GM12892 (cell line): ENCODE measurements around the gene PRKAG2.

ENCODE experiments used
- DNase-seq: peaks from one replicate; pipeline ENCODE4 v3.0.0; 2011; ENCODE audit not compliant: insufficient read length
- FAIRE-seq: peaks from 2 replicates; lab custom pipeline; 2011; peaks lifted over from hg19 to GRCh38; lab: Jason Lieb, UNC
- POLR2A ChIP-seq: IDR thresholded peaks from 2 replicates; pipeline ENCODE4 v1.6.1; 2011; ENCODE audit warnings: low read depth, low read length, control low read depth
- POLR2AphosphoS5 ChIP-seq: IDR thresholded peaks from 2 replicates; pipeline ENCODE4 v1.6.1; 2011; ENCODE audit warnings: low read depth, low read length, control low read depth
- TAF1 ChIP-seq: IDR thresholded peaks from 2 replicates; pipeline ENCODE4 v1.6.1; 2011; ENCODE audit warnings: low read depth, mild to moderate bottlenecking, control low read depth, low read length, borderline replicate concordance

The PRKAG2 gene

DNA sequence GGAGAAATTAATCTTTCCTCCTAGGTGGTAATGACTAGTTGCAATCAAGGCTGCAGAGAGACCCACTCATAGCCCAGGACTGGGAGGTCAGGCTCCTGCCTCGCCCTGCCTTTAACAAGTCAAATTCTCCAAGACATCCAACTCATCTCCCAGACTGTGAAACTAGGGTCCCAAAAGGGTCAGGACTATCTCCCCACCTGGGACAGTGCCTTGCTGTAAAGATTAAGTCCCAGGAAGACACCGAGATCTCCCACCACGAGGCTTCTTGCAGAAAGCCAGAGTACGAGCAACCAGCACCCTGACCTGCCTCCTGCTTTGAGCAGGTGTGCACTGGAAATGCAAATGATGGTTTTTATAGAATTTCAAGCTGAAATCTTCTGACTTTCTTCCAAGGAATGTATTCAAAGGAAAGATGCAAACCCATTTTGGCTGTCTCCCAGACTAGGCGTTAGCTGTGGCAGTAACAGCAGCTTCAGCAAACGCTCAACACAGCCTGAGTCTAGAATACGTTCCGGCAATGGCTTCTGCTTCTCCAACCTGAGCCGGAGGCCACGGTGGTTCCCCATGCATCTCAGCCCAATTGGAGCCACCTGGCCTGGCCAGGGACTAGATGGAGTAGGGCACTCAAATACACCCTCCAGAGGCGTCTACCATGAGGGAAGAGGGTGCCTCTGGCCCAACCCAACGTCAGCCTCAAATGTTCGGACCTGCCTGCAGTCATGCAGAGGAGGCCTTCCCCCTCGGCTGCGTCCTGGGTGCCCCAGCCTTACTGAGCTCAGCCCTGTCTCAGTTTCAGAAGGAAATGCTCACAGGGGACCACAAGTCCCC, 170.4 kb downstream of the PRKAG2 start:
- DNase-seq (no peak), FAIRE-seq (no peak)
- TF ChIP-seq TAF1 (no peak), POLR2AphosphoS5 (no peak), POLR2A (no peak)

DNA sequence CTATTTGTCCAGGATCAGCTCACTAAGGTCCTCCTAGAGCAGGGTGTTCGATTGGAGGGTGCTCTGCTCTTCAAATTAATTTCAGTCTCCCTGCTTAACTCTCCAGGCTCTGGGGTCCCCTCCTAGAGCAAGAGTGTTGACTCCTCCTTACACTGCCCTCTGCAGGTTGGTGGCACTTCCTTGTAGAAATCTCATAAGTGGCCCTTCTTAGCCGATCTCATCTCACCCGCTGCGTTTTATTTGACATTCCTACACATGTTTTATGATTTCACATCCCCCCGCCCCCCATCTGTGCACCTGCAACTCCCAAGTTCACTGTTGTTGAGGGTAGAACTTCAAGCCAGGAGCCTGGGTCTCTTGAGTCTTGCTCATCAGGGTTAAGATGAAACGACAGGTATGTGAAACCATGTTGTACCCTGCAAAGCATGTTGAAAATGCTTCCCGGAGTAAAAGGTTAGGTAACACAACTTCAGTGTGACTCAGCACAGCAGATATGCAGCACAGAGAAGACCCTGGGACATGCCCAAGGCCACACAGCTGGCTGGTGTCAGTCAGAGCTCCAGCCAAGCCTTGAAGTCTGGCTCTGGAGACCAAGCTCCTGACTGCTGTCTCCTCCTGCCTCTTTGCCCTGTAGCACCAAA, 171.2 kb downstream of the PRKAG2 start:
- FAIRE-seq (no peak), DNase-seq (no peak)
- TF ChIP-seq POLR2A (no peak), TAF1 (no peak), POLR2AphosphoS5 (no peak)

DNA sequence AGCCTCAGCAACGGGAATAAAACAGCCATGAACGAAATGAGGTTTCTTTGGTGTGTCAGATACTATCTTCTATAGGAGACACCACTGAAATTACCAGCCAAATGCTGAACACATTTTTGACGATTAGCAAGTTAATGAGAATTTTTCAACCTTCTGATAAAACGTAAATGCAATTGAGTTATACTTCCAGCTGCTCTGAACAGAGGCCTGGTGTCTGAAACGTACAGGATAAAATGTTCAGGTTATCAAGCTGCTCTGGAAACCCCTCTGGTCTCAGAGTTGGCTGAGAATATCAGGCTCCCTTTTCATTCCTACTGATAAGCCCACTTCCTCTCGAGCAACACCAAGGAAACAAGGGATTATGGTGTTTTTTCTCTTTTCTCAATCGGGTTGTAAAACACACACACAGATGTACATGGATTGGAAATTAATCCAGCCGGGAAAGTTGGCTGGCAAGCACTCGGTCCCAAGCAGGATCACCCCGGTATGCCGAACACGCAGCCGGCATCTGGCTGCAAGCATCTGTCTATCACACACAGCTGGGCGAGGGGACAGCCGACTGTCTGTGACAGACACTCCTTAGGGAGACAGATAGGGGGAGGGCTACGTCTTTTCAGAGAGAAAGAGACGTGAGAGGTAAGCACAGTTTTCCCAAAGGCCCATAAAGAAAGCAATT, 171.8 kb downstream of the PRKAG2 start:
- TF ChIP-seq POLR2AphosphoS5: no peak
- TF ChIP-seq TAF1: no peak
- no peak for TF ChIP-seq POLR2A
- FAIRE-seq (no peak), DNase-seq (no peak)

DNA sequence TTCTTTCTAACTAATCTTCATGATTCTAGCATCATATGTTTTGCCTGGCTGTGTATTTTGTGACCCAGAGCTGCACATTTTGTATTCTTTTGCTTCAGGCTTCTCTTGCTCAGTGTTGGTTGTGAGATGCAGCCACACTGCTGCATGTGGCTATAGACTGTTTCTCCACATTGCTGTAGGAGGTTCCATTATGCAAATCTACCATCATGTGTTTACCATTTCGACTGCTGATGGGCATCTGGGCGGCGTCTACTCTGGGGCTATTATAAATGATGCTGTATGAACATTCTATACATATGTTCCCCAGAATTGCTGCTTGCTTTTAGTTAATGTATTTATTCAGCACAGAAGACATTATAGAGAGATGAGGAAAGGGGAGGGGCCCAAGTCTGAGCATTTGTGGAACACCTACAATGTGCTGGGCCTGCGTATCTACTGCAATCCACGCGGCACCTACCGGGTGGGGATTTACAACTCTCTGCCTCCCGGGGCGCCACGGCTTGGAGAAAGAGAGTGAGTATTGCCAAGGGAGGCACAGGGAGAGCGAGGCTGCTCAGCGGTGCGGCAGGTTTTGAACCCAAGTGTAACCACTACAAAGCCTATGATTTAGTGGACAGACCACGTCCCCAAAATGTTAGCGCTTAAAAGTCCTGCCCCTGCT, 172.5 kb downstream of the PRKAG2 start:
- DNase-seq (no peak), FAIRE-seq (no peak)
- TF ChIP-seq POLR2A (no peak), TAF1 (no peak), POLR2AphosphoS5 (no peak)

DNA sequence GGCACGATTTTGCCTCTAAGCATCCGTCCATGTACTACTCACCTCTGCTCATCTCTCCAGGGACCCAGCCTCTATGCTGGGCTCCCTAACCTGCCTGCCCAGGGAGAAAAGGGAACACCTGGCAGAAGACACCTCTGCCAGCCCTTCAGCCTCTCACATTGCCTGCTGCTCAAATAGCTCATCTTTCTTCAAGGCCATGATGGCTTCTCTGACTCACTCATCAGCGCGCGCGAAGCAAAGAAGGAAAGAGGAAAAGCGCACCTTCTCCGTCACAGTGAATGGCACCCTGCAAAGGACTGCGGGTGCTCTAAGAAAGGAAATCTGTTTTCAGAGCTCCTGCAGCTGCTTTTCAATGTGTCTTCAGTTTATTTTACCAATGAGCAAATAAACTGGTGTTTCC, 174.0 kb downstream of the PRKAG2 start:
- DNase-seq (no peak), FAIRE-seq (no peak)
- TF ChIP-seq POLR2AphosphoS5 (no peak), POLR2A (no peak), TAF1 (no peak)

DNA sequence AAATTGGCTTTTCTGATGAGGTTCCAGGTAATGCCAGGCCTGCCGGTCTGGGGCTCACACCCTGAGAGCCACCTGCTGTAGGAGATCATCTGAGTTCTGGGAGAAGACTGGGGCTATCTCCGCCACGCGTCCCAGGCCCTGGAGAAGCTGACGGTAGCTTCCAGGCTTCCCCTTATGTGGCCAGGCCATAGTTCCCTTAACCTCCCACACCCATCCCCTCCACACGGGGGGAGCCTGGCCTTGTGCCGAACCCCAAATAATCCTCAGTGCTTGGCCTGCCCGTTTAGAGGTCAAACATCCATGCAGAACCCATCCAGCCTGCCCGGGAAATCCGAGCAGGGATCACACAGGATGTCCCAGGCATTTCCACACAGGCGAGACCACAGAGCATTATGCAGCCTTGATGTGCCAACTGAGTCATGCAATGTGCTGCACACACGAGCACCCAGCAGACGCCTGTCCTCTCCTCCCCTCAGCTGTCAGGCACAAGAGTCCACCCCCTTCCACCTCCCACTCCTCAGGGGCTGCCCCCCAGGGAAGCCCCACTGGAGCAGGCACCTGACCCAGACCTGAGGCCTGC, 176.2 kb downstream of the PRKAG2 start:
- FAIRE-seq (no peak), DNase-seq (no peak)
- TF ChIP-seq POLR2A (no peak), POLR2AphosphoS5 (no peak), TAF1 (no peak)

DNA sequence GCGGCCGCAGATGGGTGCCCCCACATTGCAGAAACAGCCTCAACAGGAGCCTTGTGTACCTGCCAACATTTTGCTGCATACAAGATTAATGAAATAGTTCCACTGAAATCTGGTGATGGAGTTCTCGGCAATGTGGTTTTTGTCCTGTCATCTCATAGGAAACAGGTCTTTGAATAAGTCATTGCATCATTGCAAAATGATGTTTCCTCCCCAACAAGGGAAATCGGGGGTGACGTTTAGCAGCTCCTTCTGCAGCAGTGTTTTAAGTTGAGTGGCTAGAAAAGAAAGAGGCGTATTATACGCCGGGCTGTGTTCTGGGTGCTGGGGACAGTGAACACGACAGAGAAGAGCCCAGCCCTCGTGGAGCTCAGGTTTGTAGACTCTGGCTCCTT, 177.0 kb downstream of the PRKAG2 start:
- TF ChIP-seq POLR2A: no peak
- TF ChIP-seq TAF1: no peak
- TF ChIP-seq POLR2AphosphoS5: no peak
- FAIRE-seq: no peak
- no peak for DNase-seq

DNA sequence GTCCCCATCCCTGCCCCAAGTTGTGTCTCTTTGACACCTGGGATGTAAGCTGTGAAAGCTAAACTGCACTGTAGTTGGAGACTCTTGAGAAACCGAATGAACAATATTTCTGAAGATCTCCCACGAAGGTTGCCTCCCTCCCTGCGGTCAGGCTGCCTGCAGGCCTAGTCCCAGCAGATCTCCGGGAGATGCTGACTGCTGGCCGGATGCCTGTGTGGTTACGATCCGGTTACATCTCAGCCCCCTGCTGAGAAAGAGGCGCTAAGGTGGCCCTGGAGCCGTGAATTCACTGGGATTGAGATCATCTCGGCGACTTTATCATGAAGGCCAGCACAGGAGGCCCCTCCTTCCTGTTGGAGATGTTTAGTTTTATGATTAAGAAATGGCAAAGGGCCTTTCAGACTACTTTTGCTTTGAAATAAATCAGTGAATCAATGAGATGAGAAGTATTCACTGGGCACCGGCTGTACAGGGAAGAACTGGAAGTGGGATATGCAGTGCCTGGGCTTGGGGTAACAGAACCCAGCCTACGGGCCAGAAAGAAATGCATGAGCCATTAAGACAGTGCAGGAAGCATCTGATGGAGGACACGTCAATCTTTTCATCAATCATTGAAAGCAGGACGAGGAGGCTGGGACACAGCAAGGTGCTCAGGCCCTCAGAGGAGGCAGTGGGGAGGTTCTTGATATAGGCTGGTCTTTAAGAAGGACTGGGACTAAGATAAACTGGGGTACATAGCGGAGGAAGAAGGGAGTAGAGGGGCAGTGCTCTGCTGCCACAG, 177.6 kb downstream of the PRKAG2 start:
- TF ChIP-seq TAF1: no peak
- TF ChIP-seq POLR2A: no peak
- TF ChIP-seq POLR2AphosphoS5: no peak
- DNase-seq (no peak), FAIRE-seq (no peak)

DNA sequence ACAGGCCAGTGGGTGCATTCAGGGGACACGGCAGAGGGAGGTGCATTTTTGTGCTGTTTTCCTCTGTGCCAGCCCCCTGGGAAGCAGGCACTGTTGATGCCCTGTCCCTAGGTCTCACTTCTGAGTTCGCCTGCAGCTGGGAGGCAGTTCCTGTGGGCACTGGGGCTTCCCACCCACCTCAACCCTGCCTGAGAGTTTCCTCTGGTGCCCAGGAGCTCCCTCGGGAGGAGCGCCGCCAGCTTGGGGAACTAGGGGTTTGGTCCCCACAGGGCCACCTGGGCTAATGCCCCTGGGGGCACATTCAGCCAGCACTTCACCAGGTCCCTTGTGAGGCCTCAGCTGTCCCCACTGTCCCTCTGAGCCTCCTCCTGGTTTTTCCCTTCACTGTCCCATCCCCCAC, 179.0 kb downstream of the PRKAG2 start:
- TF ChIP-seq POLR2AphosphoS5 (no peak), POLR2A (no peak), TAF1 (no peak)
- FAIRE-seq: no peak

DNA sequence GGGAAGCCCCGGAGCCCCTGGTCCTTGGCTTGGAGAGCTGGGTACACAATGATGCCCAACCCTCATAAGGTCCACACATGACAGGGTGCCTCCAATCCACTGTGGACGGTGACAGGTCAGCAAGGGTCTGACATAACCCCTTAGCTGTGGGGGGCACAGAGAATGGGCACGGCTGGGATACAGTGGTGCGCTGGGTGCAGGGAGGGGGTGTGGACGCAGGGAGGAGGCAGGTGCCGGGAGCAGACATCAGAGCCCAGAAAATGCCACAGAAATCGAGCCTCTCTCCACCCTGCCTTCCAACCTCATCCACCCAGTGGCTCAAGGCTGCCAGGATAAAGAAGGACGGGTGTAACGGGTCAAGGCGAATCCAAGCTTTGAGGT, 179.4 kb downstream of the PRKAG2 start:
- no peak for TF ChIP-seq POLR2AphosphoS5
- TF ChIP-seq TAF1: no peak
- no peak for TF ChIP-seq POLR2A
- no peak for DNase-seq
- no peak for FAIRE-seq

More for the DNA sequence above, 179.0 kb downstream of the PRKAG2 start:
- no peak for DNase-seq
